Measurements from ENCODE around the gene SMPD2. TPM values are rescaled to one million over a fixed set of nuclear protein-coding genes. Genes with fewer than 3 reads are reported as not detected.

The SMPD2 gene
- total RNA-seq, 1 experiment from 2014 or later: 12.3 TPM

GRCh38 chr6:109485266-109485935 is 44.9 kb downstream of the SMPD2 start:
- intact Hi-C loops (cut with micrococcal nuclease; ENCODE audit: unreplicated experiment): no loop called here
- no peaks in the 10 kb centered on the region for H3K27me3 ChIP-seq (replicated peaks; ENCODE audit: control insufficient read depth, insufficient read depth, low read length)
- peaks cover 13% of the 10 kb centered on the region for H3K4me1 ChIP-seq
- no peak overlapping the region for H3K27ac Mint-ChIP-seq (ENCODE audit: unreplicated experiment)
- H3K36me3 Mint-ChIP-seq (ENCODE audit: insufficient read depth, unreplicated experiment): peaks cover 7% of the 10 kb centered on the region
- POLR2A ChIA-PET: no interaction called here
- no peak for DNase-seq
- no peak overlapping the region for H3K4me3 Mint-ChIP-seq (ENCODE audit: unreplicated experiment)
- no TSS peak for BruUV-seq (replicated peaks)
- H3K27me3 Mint-ChIP-seq (ENCODE audit: insufficient read depth, unreplicated experiment): no peaks in the 10 kb centered on the region
- CTCF ChIA-PET: no interaction called here
- H3K4me1 Mint-ChIP-seq (ENCODE audit: low read depth, unreplicated experiment): peaks cover 14% of the 10 kb centered on the region
- H3K9me3 Mint-ChIP-seq (ENCODE audit: unreplicated experiment): no peaks in the 10 kb centered on the region
- no peak overlapping the region for H3K4me3 ChIP-seq (ENCODE audit: low read depth, low read length)
- no peak for TF ChIP-seq CTCF (IDR thresholded peaks at IDR 0.05; ENCODE audit: insufficient read depth in 1 of 2, low read depth in 1 of 2, low read length in 1 of 2, severe bottlenecking in 1 of 2, unreplicated experiment in 1 of 2)
- H3K36me3 ChIP-seq (ENCODE audit: control insufficient read depth, insufficient read depth, low read length): no peaks in the 10 kb centered on the region
- H3K9me3 ChIP-seq: no peaks in the 10 kb centered on the region

GRCh38 chr6:109486068-109486467 is 45.5 kb downstream of the SMPD2 start:
- ChIA-PET POLR2A (no interaction called here), CTCF (no interaction called here)
- intact Hi-C loops (cut with micrococcal nuclease; ENCODE audit: unreplicated experiment): no loop called here
- Mint-ChIP-seq H3K36me3 (ENCODE audit: insufficient read depth, unreplicated experiment) (peaks cover 7% of the 10 kb centered on the region), H3K27me3 (ENCODE audit: insufficient read depth, unreplicated experiment) (no peaks in the 10 kb centered on the region), H3K9me3 (ENCODE audit: unreplicated experiment) (no peaks in the 10 kb centered on the region), H3K4me3 (ENCODE audit: unreplicated experiment) (no peak overlapping the region), H3K27ac (ENCODE audit: unreplicated experiment) (no peak overlapping the region), H3K4me1 (ENCODE audit: low read depth, unreplicated experiment) (peaks cover 13% of the 10 kb centered on the region)
- no peaks in the 10 kb centered on the region for H3K27me3 ChIP-seq (replicated peaks; ENCODE audit: control insufficient read depth, insufficient read depth, low read length)
- no peak overlapping the region for H3K4me3 ChIP-seq (ENCODE audit: low read depth, low read length)
- H3K4me1 ChIP-seq: peaks cover 13% of the 10 kb centered on the region
- DNase-seq: no peak
- no peak for TF ChIP-seq CTCF (IDR thresholded peaks at IDR 0.05; ENCODE audit: insufficient read depth in 1 of 2, low read depth in 1 of 2, low read length in 1 of 2, severe bottlenecking in 1 of 2, unreplicated experiment in 1 of 2)
- H3K9me3 ChIP-seq: no peaks in the 10 kb centered on the region
- no TSS peak for BruUV-seq (replicated peaks)
- H3K36me3 ChIP-seq (ENCODE audit: control insufficient read depth, insufficient read depth, low read length): no peaks in the 10 kb centered on the region

GRCh38 chr6:109488001-109488400 is 47.5 kb downstream of the SMPD2 start:
- intact Hi-C loops (cut with micrococcal nuclease; ENCODE audit: unreplicated experiment): no loop called here
- no TSS peak for BruUV-seq (replicated peaks)

More at GRCh38 chr6:109488001-109488400, 47.5 kb downstream of the SMPD2 start:
- CTCF ChIA-PET: no interaction called here
- no peaks in the 10 kb centered on the region for H3K36me3 Mint-ChIP-seq (ENCODE audit: insufficient read depth, unreplicated experiment)
- no peak overlapping the region for H3K27ac Mint-ChIP-seq (ENCODE audit: unreplicated experiment)
- POLR2A ChIA-PET: no interaction called here
- peaks cover 4% of the 10 kb centered on the region for H3K27me3 Mint-ChIP-seq (ENCODE audit: insufficient read depth, unreplicated experiment)
- no peaks in the 10 kb centered on the region for H3K9me3 Mint-ChIP-seq (ENCODE audit: unreplicated experiment)
- no peak for DNase-seq
- Histone ChIP-seq H3K27me3 (replicated peaks; ENCODE audit: control insufficient read depth, insufficient read depth, low read length) (no peaks in the 10 kb centered on the region), H3K4me1 (peaks cover 5% of the 10 kb centered on the region), H3K36me3 (ENCODE audit: control insufficient read depth, insufficient read depth, low read length) (no peaks in the 10 kb centered on the region), H3K4me3 (ENCODE audit: low read depth, low read length) (no peak overlapping the region), H3K9me3 (no peaks in the 10 kb centered on the region)
- no peak for TF ChIP-seq CTCF (IDR thresholded peaks at IDR 0.05; ENCODE audit: insufficient read depth in 1 of 2, low read depth in 1 of 2, low read length in 1 of 2, severe bottlenecking in 1 of 2, unreplicated experiment in 1 of 2)
- H3K4me3 Mint-ChIP-seq (ENCODE audit: unreplicated experiment): no peak overlapping the region
- peaks cover 6% of the 10 kb centered on the region for H3K4me1 Mint-ChIP-seq (ENCODE audit: low read depth, unreplicated experiment)

Data from Caco-2 (cell line).